GM12801 (cell line): ENCODE results near the gene EMC9.

ENCODE experiments used
- CTCF ChIP-seq: IDR thresholded peaks from one replicate; pipeline ENCODE4 v1.5.1; 2011; ENCODE audit warnings: control low read depth; ENCODE audit not compliant: insufficient read length; ENCODE audit errors: extremely low read depth

The EMC9 gene

GRCh38 chr14:24089890-24090289 is 51.5 kb downstream of the EMC9 start:
- no peak for TF ChIP-seq CTCF
